H1 (cell line): Measurements from ENCODE around the gene MIS18BP1. TPM values are rescaled to one million over a fixed set of nuclear protein-coding genes. Genes with fewer than 3 reads are reported as not detected.

Source experiments
- CTCF ChIA-PET: fragments of 300-600 bp; sonication (Branson Sonifier 250); formaldehyde crosslinking; loops from one replicate; lab custom pipeline; 2021; ENCODE audit not compliant: partially characterized antibody; lab: Charles Lee
- POLR2A ChIA-PET: fragments of 300-600 bp; sonication (Branson Sonifier 250); formaldehyde crosslinking; loops from one replicate; lab custom pipeline; 2021; ENCODE audit warnings: inconsistent platforms; ENCODE audit not compliant: partially characterized antibody; lab: Charles Lee
- DNase-seq, 2 experiments: peaks; one replicate each; pipeline versions ENCODE4 v3.0.0 to v3.0.0-alpha.2; 2010 to 2022; ENCODE audit warnings: low spot score in 2 of 2, low read depth in 1 of 2, mixed read lengths in 1 of 2
- FAIRE-seq: peaks from 2 replicates; lab custom pipeline; 2011; peaks lifted over from hg19 to GRCh38; lab: Jason Lieb, UNC
- H2AFZ ChIP-seq: 2 replicates; pipeline ENCODE4 v1.8.1; 2012; ENCODE audit warnings: low read length, inconsistent platforms
- H2AK5ac ChIP-seq: 2 replicates; pipeline ENCODE4 v1.6.1; 2013; ENCODE audit warnings: low read depth, low read length
- H2BK120ac ChIP-seq: replicated peaks from 2 replicates; pipeline ENCODE3; 2013; ENCODE audit warnings: low read depth, low read length, inconsistent platforms
- H2BK12ac ChIP-seq: 2 replicates; pipeline ENCODE4 v1.6.1; 2013; ENCODE audit warnings: low read depth, low read length
- H2BK15ac ChIP-seq: 2 replicates; pipeline ENCODE4 v1.6.1; 2013; ENCODE audit warnings: low read length
- H2BK20ac ChIP-seq: 2 replicates; pipeline ENCODE4 v1.6.1; 2013; ENCODE audit warnings: low read length
- H2BK5ac ChIP-seq: 2 replicates; pipeline ENCODE4 v1.6.1; 2013; ENCODE audit warnings: low read depth, low read length
- H3K14ac ChIP-seq: 2 replicates; pipeline ENCODE4 v1.6.1; 2013; ENCODE audit warnings: inconsistent platforms; ENCODE audit not compliant: insufficient read length
- H3K18ac ChIP-seq: 2 replicates; pipeline ENCODE4 v1.6.1; 2013; ENCODE audit warnings: low read length; ENCODE audit errors: extremely low read depth
- H3K23ac ChIP-seq: 2 replicates; pipeline ENCODE4 v1.6.1; 2013; ENCODE audit warnings: inconsistent platforms; ENCODE audit not compliant: insufficient read length
- H3K23me2 ChIP-seq: 2 replicates; pipeline ENCODE4 v1.6.1; 2013; ENCODE audit warnings: low read depth, low read length
- H3K27ac ChIP-seq: 2 replicates; pipeline ENCODE4 v1.6.1; 2011; ENCODE audit warnings: low read depth, low read length, inconsistent platforms
- H3K27me3 ChIP-seq, 4 experiments: replicated peaks in 1 of 4; 1 replicate in 1 of 4; 2 replicates in 3 of 4; pipeline versions ENCODE4 v1.6.1 to v1.8.1; 2011 to 2013; ENCODE audit warnings: low read length in 3 of 4, mild to moderate bottlenecking in 3 of 4, inconsistent platforms in 2 of 4, mixed read lengths in 2 of 4, moderate library complexity in 1 of 4; ENCODE audit not compliant: control insufficient read depth in 3 of 4, insufficient read depth in 3 of 4; ENCODE audit errors: extremely low read depth in 1 of 4
- H3K36me3 ChIP-seq, 4 experiments: 2 replicates each; pipeline versions ENCODE4 v1.6.1 to v1.8.1; 2011 to 2013; ENCODE audit warnings: mild to moderate bottlenecking in 4 of 4, low read length in 3 of 4, moderate library complexity in 2 of 4, control low read depth in 1 of 4, inconsistent platforms in 1 of 4; ENCODE audit not compliant: insufficient read depth in 4 of 4, control insufficient read depth in 2 of 4
- H3K4ac ChIP-seq: replicated peaks from 2 replicates; pipeline ENCODE3; 2013; ENCODE audit warnings: low read length, low read depth, mixed read lengths, inconsistent platforms; ENCODE audit not compliant: insufficient read length
- H3K4me1 ChIP-seq, 4 experiments: replicated peaks in 1 of 4; 1 replicate in 1 of 4; 2 replicates in 3 of 4; pipeline versions ENCODE4 v1.6.1 to v1.8.1; 2011 to 2013; ENCODE audit warnings: low read length in 3 of 4, inconsistent platforms in 2 of 4, mixed read lengths in 1 of 4; ENCODE audit not compliant: insufficient read depth in 4 of 4, control insufficient read depth in 3 of 4
- H3K4me2 ChIP-seq, 2 experiments: 2 replicates each; pipeline versions ENCODE4 v1.6.1 to v1.8.1; 2011 to 2013; ENCODE audit warnings: low read depth in 2 of 2, low read length in 2 of 2, control low read depth in 1 of 2, inconsistent platforms in 1 of 2, mild to moderate bottlenecking in 1 of 2; ENCODE audit not compliant: insufficient read depth in 1 of 2
- H3K4me3 ChIP-seq, 4 experiments: fragments of 200-600, 300-600 bp in 1 of 4; sonication (generic), shearing (Covaris generic), sonication (Bioruptor Twin) in 1 of 4; 2 replicates each; pipeline versions ENCODE4 v1.5.1 to v1.8.1; 2011 to 2016; ENCODE audit warnings: low read length in 4 of 4, low read depth in 3 of 4, control low read depth in 2 of 4, inconsistent platforms in 2 of 4, mild to moderate bottlenecking in 2 of 4, mixed read lengths in 1 of 4, moderate library complexity in 1 of 4; ENCODE audit not compliant: insufficient read depth in 2 of 4; ENCODE audit errors: extremely low read depth in 1 of 4
- H3K56ac ChIP-seq: replicated peaks from 2 replicates; pipeline ENCODE3; 2013; ENCODE audit warnings: low read depth, mild to moderate bottlenecking, mixed read lengths, low read length, inconsistent platforms; ENCODE audit not compliant: insufficient read length
- H3K79me1 ChIP-seq: 2 replicates; pipeline ENCODE4 v1.6.1; 2013; ENCODE audit warnings: low read depth, low read length, control low read depth
- H3K79me2 ChIP-seq, 2 experiments: 2 replicates each; pipeline versions ENCODE4 v1.6.1 to v1.8.1; 2012 to 2013; ENCODE audit warnings: low read length in 2 of 2, mild to moderate bottlenecking in 2 of 2, inconsistent platforms in 1 of 2; ENCODE audit not compliant: insufficient read depth in 2 of 2, control insufficient read depth in 1 of 2
- H3K9ac ChIP-seq, 4 experiments: replicated peaks in 1 of 4; 1 replicate in 1 of 4; 2 replicates in 3 of 4; pipeline versions ENCODE4 v1.6.1 to v1.8.1; 2011 to 2013; ENCODE audit warnings: low read depth in 3 of 4, low read length in 3 of 4, control low read depth in 2 of 4, mild to moderate bottlenecking in 2 of 4, moderate library complexity in 2 of 4, inconsistent platforms in 1 of 4; ENCODE audit errors: extremely low read depth in 1 of 4
- H3K9me3 ChIP-seq, 2 experiments: 2 replicates each; pipeline versions ENCODE4 v1.6.1 to v1.8.1; 2012 to 2013; ENCODE audit warnings: mild to moderate bottlenecking in 2 of 2, moderate library complexity in 2 of 2, control low read depth in 1 of 2, inconsistent platforms in 1 of 2, low read depth in 1 of 2, low read length in 1 of 2, mixed read lengths in 1 of 2; ENCODE audit not compliant: insufficient read depth in 2 of 2
- H4K20me1 ChIP-seq, 2 experiments: replicated peaks in 1 of 2; 2 replicates each; pipeline versions ENCODE3 to v1.8.1; 2011 to 2013; ENCODE audit warnings: inconsistent platforms in 2 of 2, low read length in 2 of 2, mild to moderate bottlenecking in 1 of 2; ENCODE audit not compliant: insufficient read depth in 2 of 2, control insufficient read depth in 1 of 2
- H4K5ac ChIP-seq: 2 replicates; pipeline ENCODE4 v1.6.1; 2013; ENCODE audit warnings: low read length, low read depth, mixed read lengths, inconsistent platforms; ENCODE audit not compliant: insufficient read length
- H4K8ac ChIP-seq: 2 replicates; pipeline ENCODE4 v1.8.0; 2013; ENCODE audit warnings: mild to moderate bottlenecking, moderate library complexity, low read length, inconsistent platforms; ENCODE audit not compliant: insufficient read depth; ENCODE audit errors: extremely low read depth
- H4K91ac ChIP-seq: replicated peaks from 2 replicates; pipeline ENCODE3; 2013; ENCODE audit warnings: low read length, mixed read lengths, inconsistent platforms; ENCODE audit not compliant: insufficient read length
- BACH1 ChIP-seq: IDR thresholded peaks from 2 replicates; pipeline ENCODE4 v1.6.1; 2012; ENCODE audit warnings: low read length, improper control_type of control experiment
- CTBP2 ChIP-seq: IDR thresholded peaks from 2 replicates; pipeline ENCODE4 v1.7.0; 2011; ENCODE audit warnings: borderline replicate concordance, mild to moderate bottlenecking, moderate library complexity, mixed read lengths, low read length; ENCODE audit not compliant: insufficient read depth, insufficient read length
- GABPA ChIP-seq: IDR thresholded peaks from 2 replicates; pipeline ENCODE4 v1.6.1; 2011; ENCODE audit warnings: mild to moderate bottlenecking, low read length, moderate library complexity, borderline replicate concordance; ENCODE audit not compliant: insufficient read depth
- KDM1A ChIP-seq: fragments of 200-600, 300-600 bp; sonication (generic); IDR thresholded peaks from 2 replicates; pipeline ENCODE4 v1.7.1; 2016; ENCODE audit warnings: mild to moderate bottlenecking, low read length, borderline replicate concordance
- NANOG ChIP-seq: IDR thresholded peaks from 2 replicates; pipeline ENCODE4 v1.6.1; 2011; ENCODE audit warnings: low read length, low read depth, mild to moderate bottlenecking, inconsistent platforms; ENCODE audit not compliant: insufficient read depth, poor library complexity, severe bottlenecking
- RXRA ChIP-seq: IDR thresholded peaks from 2 replicates; pipeline ENCODE4 v1.6.1; 2011; ENCODE audit warnings: low read depth, mild to moderate bottlenecking, low read length, moderate library complexity; ENCODE audit not compliant: insufficient read depth
- SAP30 ChIP-seq: fragments of 300-600 bp; sonication (generic); IDR thresholded peaks from 2 replicates; pipeline ENCODE4 v1.7.1; 2012; ENCODE audit warnings: low read length, moderate library complexity, mild to moderate bottlenecking, inconsistent platforms; ENCODE audit not compliant: insufficient read depth, insufficient replicate concordance
- TBP ChIP-seq: IDR thresholded peaks from 2 replicates; pipeline ENCODE4 v1.6.1; 2011; ENCODE audit warnings: low read depth, low read length, improper control_type of control experiment
- TCF12 ChIP-seq: IDR thresholded peaks from 2 replicates; pipeline ENCODE4 v1.6.1; 2011; ENCODE audit warnings: low read depth, mild to moderate bottlenecking, low read length
- WGBS, 2 experiments: shearing (Covaris generic) in 1 of 2; methylation state at CpG; one replicate each; pipeline versions ENCODE4 v1.1.6 to v1.1.7; 2013 to 2015; ENCODE audit warnings: low lambda C conversion rate in 2 of 2, mixed read lengths in 2 of 2, inconsistent platforms in 1 of 2, low coverage in 1 of 2, missing lambda C conversion rate in 1 of 2; ENCODE audit not compliant: insufficient replicate concordance in 2 of 2, insufficient coverage in 1 of 2, insufficient read length in 1 of 2; ENCODE audit errors: extremely low coverage in 1 of 2, missing lambda C conversion rate in 1 of 2; 5-methylcytosine and 5-hydroxymethylcytosine counted together
- polyA plus RNA-seq, 7 experiments: library from polyadenylated mRNA; depleted of rRNA in 3 of 7; stranded (reverse) in 5 of 7; unstranded in 2 of 7; fragments of >200 nt in 5 of 7; fragments of 200-250 nt in 2 of 7; gene quantifications; 1 replicate in 5 of 7; 2 replicates in 1 of 7; 4 replicates in 1 of 7; pipeline versions ENCODE4 v1.2.1 to v1.2.3, GENCODE V29; 2011 to 2013; ENCODE audit warnings: missing spikeins in 2 of 7, mixed read lengths in 2 of 7
- total RNA-seq: library from RNA; stranded (reverse); fragmentation: NEBNext Ultra II Directional; extraction: Animal tissue kit (Norgen Biotek cat#: 25700); gene quantifications from 2 replicates; pipeline ENCODE4 v1.2.1, GENCODE V29; 2021

The MIS18BP1 gene
- total and polyA plus RNA-seq, 2 of the 8 experiments (the other 6 are each of a cell fraction or from before 2014, with no cell fraction given) = 12.8 to 80.5 TPM

- H3K36me3 ChIP-seq = peaks cover 0 to 5% (median 0%) of the 10 kb centered on the region in 4 experiments; a peak in 2 of 8 replicates
- no peaks in the 10 kb centered on the region for H3K9me3 ChIP-seq
- ChIA-PET POLR2A (no interaction called here), CTCF (interaction anchor here (0.6 kb wide), 1 partner anchor 10 kb away, joined by 5 read pairs; no protein-coding TSS in a partner anchor)
- H2AFZ ChIP-seq = no peak overlapping the region
- H3K79me1 ChIP-seq = no peaks in the 10 kb centered on the region; the same call in 1 of the 2 replicates
- H3K4me1 ChIP-seq = no peaks in the 10 kb centered on the region
- H2BK15ac ChIP-seq = no peak overlapping the region
- no peak overlapping the region for H3K9ac ChIP-seq
- no peak overlapping the region for H3K4ac ChIP-seq
- no peak overlapping the region for H3K56ac ChIP-seq
- no peaks in the 10 kb centered on the region for H3K27me3 ChIP-seq
- H2BK5ac ChIP-seq = no peak overlapping the region
- H3K4me3 ChIP-seq = no peak overlapping the region
- no peak overlapping the region for H3K14ac ChIP-seq
- no peak overlapping the region for H2BK12ac ChIP-seq
- WGBS, 2 experiments = 88% methylated on average over 4 of the region's 4 CpGs; no CpG with 5 or more reads in 1 of the 2 experiments
- no peaks in the 10 kb centered on the region for H4K20me1 ChIP-seq
- no peaks in the 10 kb centered on the region for H3K79me2 ChIP-seq
- no peak overlapping the region for H2BK120ac ChIP-seq
- no peak overlapping the region for H4K5ac ChIP-seq
- no peak overlapping the region for H2AK5ac ChIP-seq
- H3K4me2 ChIP-seq = no peak overlapping the region
- no peak overlapping the region for H2BK20ac ChIP-seq
- no peak overlapping the region for H3K27ac ChIP-seq
- no peak overlapping the region for H4K91ac ChIP-seq
- H3K18ac ChIP-seq = no peak overlapping the region
- FAIRE-seq = no peak
- H4K8ac ChIP-seq = no peak overlapping the region
- no peak for DNase-seq
- no peaks in the 10 kb centered on the region for H3K23me2 ChIP-seq
- H3K23ac ChIP-seq = no peak overlapping the region
- TF ChIP-seq RXRA (no peak), NANOG (no peak), CTBP2 (no peak), GABPA (no peak), TCF12 (no peak), SAP30 (no peak), BACH1 (no peak), KDM1A (no peak), TBP (no peak)
Measured at GRCh38 chr14:45194964-45195363, 58.0 kb downstream of the MIS18BP1 start.
